HepG2 (cell line): Measurements from ENCODE around the gene BAMBI. TPM values are rescaled to one million over a fixed set of nuclear protein-coding genes. Genes with fewer than 3 reads are reported as not detected.

Experiments used
- CHCHD3 ChIP-seq: sonication (generic); formaldehyde crosslinking; IDR thresholded peaks from 2 replicates; pipeline ENCODE4 v1.8.0; 2022; ENCODE audit warnings: mild to moderate bottlenecking, missing genetic modification reagents, moderate library complexity
- DMAP1 ChIP-seq: IDR thresholded peaks from 2 replicates; pipeline ENCODE4 v1.6.1; 2016
- EEA1 ChIP-seq: sonication (generic); formaldehyde crosslinking; IDR thresholded peaks from 2 replicates; pipeline ENCODE4 v1.5.1; 2020; ENCODE audit warnings: mild to moderate bottlenecking, missing genetic modification reagents, borderline replicate concordance
- MED8 ChIP-seq: sonication (generic); formaldehyde crosslinking; IDR thresholded peaks from 2 replicates; pipeline ENCODE4 v1.8.1; 2023; ENCODE audit warnings: mild to moderate bottlenecking, missing genetic modification reagents; ENCODE audit not compliant: insufficient replicate concordance
- PRMT3 ChIP-seq: sonication (generic); formaldehyde crosslinking; IDR thresholded peaks from 2 replicates; pipeline ENCODE4 v1.8.1; 2022; ENCODE audit warnings: low read depth, mild to moderate bottlenecking, moderate library complexity, missing genetic modification reagents, borderline replicate concordance
- SMAD9 ChIP-seq: sonication (generic); formaldehyde crosslinking; IDR thresholded peaks from 2 replicates; pipeline ENCODE4 v1.5.1; 2020; ENCODE audit warnings: mild to moderate bottlenecking, missing genetic modification reagents
- ZNF17 ChIP-seq: sonication (generic); formaldehyde crosslinking; IDR thresholded peaks from 2 replicates; pipeline ENCODE4 v1.5.0; 2020; ENCODE audit warnings: mild to moderate bottlenecking, missing genetic modification reagents
- ZNF431 ChIP-seq: sonication (generic); formaldehyde crosslinking; IDR thresholded peaks from 2 replicates; pipeline ENCODE4 v1.9.0; 2022; ENCODE audit warnings: missing genetic modification reagents, low read depth, mild to moderate bottlenecking, borderline replicate concordance
- ZNF775 ChIP-seq: sonication (generic); formaldehyde crosslinking; IDR thresholded peaks from 2 replicates; pipeline ENCODE4 v1.4.0; 2020; ENCODE audit warnings: missing genetic modification reagents, mild to moderate bottlenecking, moderate library complexity, borderline replicate concordance
- polyA plus RNA-seq, 8 experiments: library from polyadenylated mRNA; depleted of rRNA in 3 of 8; stranded (reverse) in 7 of 8; unstranded in 1 of 8; fragments of >200 nt; fragmentation: Illumina TruSeq in 4 of 8; extraction: Trizol in 4 of 8; gene quantifications; 2 replicates each; pipeline versions ENCODE4 v1.2.1 to v1.2.3, GENCODE V29; 2011 to 2016; ENCODE audit warnings: low read depth in 4 of 8, missing spikeins in 1 of 8, mixed read lengths in 1 of 8; ENCODE audit not compliant: insufficient read depth in 1 of 8
- total RNA-seq, 5 experiments: library from RNA; depleted of rRNA; stranded (reverse); fragments of >200 nt; fragmentation: Illumina TruSeq; extraction: Trizol; gene quantifications; 2 replicates each; pipeline ENCODE4 v1.2.3, GENCODE V29; 2016; ENCODE audit warnings: low read depth in 1 of 5
- TF ChIP-seq, protein P1 (sequence below): sonication (generic); formaldehyde crosslinking; IDR thresholded peaks from 2 replicates; pipeline ENCODE4 v1.4.0; 2020; ENCODE audit warnings: missing genetic modification reagents, mild to moderate bottlenecking, borderline replicate concordance

The BAMBI gene
- total and polyA plus RNA-seq, 2 of the 13 experiments (the other 11 are each of a cell fraction or from before 2014, with no cell fraction given), result 12.0 to 23.6 TPM

DNA sequence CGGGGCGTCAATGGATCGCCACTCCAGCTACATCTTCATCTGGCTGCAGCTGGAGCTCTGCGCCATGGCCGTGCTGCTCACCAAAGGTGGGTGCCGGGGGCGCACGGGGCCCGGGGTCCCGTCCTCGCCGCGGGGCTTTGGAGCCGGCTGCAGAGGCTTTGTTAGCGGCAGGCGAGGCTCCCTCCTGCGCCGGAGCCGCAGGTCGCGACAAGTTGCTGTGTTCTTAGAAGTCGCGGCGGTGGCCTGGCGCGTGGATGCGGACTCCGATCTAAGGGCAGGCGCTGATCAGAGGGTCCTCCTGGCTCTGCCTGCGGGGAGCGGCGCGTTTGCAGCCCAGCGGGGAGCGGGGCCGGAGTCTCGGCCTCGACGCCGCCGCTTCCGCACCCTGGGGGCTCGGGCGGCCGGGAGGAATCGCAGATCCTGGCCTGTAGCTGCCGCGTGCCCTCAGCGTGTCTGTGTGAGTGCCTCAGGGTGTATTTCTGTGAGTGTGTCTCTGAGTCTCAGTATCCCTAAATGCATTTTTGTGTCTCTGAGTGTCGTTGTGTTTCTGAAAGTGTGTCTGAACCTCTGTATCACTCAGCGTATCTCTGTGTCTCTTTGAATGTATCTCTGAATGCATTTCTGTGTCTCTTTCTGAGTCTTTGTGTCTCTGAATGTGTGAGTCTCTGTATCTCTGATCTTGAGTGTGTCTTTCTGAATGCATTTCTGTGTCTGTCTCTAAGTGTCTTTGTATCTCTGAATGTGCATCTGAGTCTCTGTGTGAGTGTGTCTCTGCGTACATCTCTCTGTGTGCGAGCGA, 766 bp downstream of the BAMBI start (continued):
- TF ChIP-seq MED8 (CRISPR knock-in tag), result no peak
- TF ChIP-seq DMAP1 (CRISPR knock-in tag), result 0 out of 2 replicates have a peak, but pooled peaks have one; percentile 33
- no peak for TF ChIP-seq EEA1 (CRISPR knock-in tag)
- TF ChIP-seq SMAD9 (CRISPR knock-in tag), result no peak
- 0 out of 2 replicates have a peak, but pooled peaks have one; percentile 5 for TF ChIP-seq PRMT3
- TF ChIP-seq, protein P1, sequence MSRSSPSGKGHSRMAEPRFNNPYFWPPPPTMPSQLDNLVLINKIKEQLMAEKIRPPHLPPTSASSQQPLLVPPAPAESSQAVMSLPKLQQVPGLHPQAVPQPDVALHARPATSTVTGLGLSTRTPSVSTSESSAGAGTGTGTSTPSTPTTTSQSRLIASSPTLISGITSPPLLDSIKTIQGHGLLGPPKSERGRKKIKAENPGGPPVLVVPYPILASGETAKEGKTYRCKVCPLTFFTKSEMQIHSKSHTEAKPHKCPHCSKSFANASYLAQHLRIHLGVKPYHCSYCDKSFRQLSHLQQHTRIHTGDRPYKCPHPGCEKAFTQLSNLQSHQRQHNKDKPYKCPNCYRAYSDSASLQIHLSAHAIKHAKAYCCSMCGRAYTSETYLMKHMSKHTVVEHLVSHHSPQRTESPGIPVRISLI (CRISPR knock-in tag), result no peak
- no peak for TF ChIP-seq ZNF17
- 0 out of 2 replicates have a peak, but pooled peaks have one; percentile 47 for TF ChIP-seq CHCHD3 (CRISPR knock-in tag)
- no peak for TF ChIP-seq ZNF431 (CRISPR knock-in tag)
- TF ChIP-seq ZNF775, result no peak
